ENCODE measurements around the gene ETFB.

ETFB gene

DNA sequence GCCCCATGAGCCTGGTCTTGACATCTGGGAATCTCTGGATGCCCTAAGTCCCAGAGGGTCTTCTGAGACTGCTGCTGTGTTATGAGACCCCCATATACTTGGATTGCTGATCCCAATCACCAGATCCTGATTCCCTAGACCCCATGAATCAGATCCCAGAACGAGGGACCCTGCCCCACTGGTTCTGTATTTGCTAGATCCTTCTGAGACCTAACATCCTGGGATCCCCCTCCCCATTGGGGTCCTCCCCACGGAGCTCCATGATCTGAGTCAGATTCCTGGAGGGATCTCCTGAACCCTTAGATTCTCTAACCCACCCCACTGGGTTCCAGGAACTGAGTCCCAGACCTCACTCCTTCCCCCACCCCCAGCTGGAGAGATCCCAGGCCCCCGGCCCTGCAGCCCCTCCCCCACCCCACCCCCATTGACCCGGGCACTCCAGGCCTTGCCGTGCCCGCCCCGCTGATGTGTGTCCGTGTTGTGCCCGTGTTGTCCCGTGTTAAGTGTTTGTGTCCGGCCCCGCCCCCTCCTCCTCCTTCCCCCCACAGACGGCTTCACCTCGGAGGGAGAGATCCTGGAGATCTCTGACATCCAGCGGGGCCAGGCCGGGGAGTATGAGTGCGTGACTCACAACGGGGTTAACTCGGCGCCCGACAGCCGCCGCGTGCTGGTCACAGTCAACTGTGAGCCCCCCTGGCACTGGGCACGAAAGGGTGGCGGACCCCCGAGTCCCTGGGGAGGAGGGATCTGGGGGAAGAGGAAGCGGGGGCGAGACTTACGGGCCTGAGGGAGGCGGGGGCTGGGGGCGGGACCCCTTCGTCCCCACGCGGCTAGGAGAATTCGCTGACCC lies 39.7 kb downstream of the ETFB start:
- DNase-seq = no peak

DNA sequence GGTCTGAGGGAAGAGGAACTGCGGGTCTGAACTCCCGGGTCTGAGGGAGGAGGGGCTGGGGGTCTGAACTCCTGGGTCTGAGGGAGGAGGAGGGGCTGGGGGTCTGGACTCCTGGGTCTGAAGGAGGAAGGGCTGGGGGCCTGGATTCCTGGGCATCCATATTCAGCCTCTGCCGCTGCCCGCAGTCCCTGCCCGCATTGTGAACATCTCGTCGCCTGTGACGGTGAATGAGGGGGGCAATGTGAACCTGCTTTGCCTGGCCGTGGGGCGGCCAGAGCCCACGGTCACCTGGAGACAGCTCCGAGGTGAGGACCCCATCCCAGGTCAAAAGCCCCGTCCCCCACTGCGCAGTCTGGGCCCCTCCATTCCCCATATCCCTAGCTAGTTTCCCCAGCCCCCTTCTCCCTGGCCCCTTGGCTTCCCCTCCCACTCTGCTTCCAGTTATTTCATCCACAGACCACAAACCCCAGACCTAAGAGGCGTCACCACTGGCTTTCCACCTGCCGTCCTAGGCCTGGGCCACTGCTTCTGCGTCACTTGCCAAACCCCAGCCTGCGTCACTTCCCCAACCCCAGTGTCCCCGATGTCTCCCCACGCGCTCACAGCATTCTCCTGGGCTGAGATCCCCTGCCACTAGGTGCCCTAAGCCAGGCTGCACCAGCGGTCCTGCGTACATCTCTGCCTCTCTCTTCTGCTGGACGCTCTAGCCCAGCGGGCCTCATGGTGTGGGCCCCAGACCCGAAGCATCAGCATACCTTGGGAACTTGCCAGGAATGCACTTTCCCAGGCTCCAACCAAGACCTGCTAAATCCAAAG lies 40.8 kb downstream of the ETFB start:
- DNase-seq = no peak

DNA sequence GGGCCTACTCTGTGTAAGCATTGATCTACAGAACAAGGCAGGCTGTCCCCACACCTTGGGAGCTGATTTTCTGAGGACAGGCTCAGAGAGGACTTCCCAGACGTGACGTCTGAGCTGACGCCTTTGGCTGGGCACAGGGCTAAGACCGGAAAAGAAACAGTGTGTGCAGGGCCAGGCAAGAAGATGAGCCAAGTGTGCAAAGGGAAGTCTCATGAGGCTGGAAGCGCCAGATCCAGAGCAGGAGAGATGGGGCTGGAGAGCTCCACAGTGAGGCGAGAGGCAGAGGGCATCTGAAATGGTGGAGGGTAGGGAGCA lies 42.1 kb downstream of the ETFB start:
- no peak for DNase-seq

DNA sequence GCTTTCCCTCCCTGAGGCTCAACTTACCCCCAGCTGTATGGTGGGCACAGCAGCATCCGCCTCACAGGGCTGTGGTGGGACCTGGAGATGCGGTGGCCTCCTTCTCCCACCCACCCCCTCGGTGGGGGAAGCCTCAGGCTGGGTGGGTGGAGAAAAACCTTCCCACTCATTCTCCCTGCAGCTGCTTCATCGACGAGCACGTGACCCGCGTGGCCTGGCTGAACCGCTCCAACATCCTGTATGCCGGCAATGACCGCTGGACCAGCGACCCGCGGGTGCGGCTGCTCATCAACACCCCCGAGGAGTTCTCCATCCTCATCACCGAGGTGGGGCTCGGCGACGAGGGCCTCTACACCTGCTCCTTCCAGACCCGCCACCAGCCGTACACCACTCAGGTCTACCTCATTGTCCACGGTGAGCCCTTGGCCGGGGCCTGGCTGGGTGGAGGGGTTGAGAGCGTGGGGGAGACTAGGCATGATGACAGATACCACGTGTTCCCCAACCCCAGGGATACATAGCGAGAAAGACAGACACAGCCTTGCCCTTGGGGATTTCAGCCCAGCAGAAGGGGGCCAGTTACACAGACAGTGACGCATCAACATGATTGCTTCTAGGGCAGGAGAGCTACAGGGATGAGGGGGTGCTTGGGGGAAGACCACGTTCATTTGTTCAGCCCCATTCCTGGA lies 42.6 kb downstream of the ETFB start:
- DNase-seq = no peak

DNA sequence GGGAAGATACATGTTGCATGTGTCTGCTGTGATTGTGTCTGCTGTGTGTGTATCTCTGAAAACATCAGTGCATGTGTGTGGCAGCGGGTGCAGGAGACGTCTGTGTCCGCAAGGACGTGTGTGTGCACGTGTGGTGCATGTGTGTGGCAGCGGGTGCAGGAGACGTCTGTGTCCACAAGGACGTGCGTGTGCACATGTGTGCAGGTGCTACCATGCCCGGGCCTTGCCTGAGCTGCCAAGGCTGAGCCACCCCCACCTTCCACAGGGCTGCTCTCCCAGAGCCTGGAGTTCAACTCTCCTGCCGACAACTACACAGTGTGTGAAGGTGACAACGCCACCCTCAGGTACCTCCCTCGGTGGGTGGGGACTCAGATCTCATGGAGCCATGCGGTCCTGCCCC lies 44.4 kb downstream of the ETFB start:
- DNase-seq = no peak

DNA sequence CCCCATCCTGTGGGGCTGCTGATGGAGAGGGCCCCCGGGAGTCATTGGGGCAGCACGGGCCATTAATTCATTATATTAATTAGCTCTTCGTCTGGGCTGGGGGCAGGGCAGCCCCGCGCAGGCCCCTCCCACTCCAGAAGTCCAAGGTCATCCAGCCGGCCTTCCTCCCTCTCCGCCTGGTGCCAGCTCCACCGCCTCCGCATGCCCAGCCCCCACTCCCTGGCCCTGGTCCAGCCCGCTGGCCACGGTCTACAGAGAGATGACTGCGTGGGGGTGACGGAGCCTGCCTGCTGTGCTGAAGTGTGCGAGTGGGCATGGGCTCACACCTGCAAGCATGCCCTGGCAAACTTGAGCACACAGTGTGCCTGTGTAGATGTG lies 45.9 kb downstream of the ETFB start:
- no peak for DNase-seq

DNA sequence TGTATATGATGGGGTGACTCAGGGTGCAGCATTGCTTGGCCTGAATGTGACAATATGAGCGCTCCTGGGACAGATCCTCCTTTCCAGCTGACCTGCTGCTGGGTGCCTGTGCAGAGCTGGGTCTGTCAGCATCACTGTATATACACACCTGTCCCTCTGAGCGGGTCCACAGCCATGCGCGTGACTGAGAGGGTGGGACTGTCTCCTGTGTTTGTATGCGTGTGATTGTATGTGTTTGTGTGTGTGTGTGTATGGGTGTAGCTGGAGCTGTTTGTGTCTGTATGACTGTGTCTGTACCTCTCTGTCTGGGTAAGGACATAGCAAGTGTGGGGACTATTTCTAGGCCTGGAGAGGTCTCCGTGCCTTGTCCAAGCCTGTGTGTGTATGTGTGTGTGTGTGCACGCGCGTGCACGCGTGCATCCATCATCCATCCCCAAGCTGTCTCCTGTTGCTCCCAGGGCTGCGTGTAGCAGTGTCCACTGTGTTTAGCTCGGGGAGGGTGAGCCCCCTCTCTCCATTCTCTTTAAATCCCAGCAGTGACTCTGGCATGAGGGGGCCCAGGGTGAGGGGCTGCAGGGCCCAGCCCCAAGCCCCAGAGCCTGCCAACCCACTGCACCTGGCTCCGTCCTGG lies 46.4 kb downstream of the ETFB start:
- DNase-seq = no peak

DNA sequence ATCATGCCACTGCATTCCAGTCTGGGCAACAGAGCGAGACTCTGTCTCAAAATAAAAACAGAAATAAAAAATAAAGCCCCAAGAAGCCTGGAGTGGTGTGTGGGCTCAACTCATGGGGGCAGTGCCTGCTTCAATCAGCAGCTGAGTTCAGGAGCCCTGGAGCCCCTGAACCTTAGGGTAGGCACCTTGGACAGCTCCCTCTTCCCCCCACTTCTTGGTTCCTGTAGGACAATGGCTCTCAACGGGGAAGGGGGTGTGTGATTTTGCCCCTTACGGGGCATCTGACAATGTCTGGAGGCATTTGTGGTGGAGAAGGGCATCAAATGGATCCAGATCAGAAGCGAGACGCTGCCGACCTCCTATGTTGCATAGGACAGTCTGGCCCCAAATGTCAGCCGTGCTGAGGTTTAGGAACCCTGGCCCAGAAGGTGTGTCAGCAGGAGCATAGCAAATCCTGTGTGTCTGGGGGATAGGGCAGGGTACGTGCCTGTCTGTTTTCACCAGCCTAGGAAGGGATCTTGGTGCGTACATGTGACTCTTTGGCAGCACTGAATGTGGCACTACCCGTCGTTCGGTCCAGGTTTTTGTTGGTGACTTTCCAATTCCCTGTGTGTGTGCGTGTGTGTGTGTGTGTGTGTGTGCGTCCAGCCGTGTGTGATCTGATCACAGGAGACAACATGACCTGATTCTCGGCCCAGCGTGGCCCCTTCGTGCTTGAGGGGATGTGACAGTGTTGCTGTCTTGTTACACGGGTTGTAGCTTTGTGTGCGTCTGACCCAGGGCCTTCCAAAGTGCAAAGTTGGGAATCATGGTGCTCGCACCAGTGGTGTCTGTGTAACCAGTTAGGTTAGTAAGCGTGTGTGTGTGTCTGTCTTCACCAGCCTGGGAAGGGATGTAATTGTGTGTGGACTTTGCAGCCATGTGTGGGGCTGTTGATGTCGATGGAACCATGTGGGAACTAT lies 47.2 kb downstream of the ETFB start:
- DNase-seq = no peak

DNA sequence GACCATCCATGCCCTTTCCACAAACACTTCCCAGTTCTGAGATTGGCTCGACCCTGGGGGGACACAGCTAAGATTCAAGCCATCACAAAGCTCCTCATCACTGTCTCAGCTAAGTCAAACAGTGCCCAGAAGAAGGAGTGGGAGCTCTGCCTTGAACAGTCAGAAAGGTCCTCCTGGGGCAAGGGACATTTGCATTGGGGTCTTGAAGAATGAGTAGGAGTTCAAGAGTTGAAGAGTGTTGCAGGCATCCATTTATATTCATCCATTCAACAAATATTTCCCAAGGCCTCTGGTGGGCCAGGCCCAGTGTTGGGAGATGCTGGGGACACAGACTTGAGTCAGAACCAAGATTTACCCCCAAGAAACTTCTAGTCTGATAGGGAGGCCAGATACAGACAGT lies 48.2 kb downstream of the ETFB start:
- DNase-seq = no peak

DNA sequence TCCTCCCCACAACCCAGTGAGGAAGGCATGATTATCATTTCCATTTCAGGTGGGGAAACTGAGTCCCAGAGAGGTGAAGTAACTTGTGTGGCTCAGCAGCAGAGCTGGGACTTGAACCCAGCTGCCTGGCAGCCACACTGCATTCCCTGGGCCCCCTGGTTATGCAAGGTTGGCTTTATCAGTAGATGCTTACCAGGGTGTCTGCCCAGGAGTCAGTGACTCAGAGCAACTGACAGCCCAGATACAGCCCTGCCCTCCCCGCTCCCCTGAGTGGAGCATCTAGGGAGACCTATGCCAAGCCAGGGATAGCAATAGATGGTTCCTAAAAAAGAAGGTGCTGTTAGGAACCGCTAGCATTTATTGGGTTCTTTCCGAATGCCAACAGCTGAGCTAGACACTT lies 48.8 kb downstream of the ETFB start:
- no peak for DNase-seq

DNA sequence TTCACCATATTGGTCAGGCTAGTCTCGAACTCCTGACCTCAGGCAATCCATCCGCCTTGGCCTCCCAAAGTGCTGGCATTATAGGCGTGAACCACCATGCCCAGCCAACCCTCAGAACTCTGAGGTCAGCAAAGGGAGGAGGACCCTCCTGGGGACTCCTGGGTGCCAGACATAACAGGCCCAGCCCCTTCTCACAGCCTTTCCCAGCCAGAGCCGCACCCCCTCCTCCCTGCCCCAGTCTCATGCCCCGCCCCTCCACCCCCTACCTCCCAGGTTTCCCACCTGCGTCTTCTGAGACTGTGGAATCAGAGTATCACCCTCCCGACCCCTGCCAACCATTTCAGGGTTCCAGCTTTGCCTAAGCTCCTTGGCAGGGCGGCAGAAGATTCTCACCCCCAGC lies 49.5 kb downstream of the ETFB start:
- no peak for DNase-seq

DNA sequence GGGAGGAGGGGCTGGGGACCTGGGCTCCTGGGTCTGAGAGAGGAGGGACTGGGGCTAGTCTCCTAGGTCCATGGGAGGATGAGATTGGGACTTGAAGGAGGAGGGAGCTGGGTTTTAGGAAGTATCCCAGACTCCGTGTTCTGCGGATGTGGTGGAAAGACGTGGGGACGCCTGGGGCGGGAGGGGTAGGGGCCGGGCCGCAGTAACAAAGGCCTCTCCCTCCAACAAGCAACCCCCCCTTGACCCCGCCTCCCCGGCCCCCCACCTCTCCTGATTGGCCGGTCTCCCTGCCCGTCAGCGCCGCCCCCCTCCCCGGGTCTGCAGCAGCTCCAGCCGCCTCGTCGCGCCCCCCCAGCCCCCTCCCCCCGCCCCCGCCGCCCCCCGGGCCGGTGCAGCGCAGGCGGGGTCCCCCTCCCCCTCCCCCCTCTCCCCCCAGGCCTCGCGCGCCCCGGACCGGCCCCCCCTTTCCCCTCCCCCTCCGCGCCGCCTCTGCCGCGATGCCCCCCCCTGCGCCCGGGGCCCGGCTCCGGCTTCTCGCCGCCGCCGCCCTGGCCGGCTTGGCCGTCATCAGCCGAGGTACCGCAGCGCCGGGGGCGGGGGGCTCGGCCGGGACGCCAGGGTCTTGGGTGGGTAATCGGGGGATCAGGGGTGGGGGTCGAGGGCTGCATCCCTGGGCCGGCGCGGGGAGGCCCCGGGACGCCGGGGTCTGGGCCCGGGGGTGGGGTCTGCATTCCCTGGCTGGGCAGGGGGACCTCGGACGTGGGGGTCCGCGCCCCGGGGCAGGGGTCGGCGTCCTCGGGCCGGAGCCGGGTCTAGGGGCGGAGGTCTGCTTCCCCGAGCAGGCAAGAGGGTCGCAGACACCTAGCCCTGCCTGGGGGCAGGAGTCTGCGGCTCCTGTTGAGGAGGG lies 54.6 kb downstream of the ETFB start, which contains the start of gene IGLON5:
Gene IGLON5, plus strand, starts transcription at position 294 of the 907 bp plus-strand sequence. Its CDS starts 204 bp downstream, at position 498.
- DNase-seq = no peak

DNA sequence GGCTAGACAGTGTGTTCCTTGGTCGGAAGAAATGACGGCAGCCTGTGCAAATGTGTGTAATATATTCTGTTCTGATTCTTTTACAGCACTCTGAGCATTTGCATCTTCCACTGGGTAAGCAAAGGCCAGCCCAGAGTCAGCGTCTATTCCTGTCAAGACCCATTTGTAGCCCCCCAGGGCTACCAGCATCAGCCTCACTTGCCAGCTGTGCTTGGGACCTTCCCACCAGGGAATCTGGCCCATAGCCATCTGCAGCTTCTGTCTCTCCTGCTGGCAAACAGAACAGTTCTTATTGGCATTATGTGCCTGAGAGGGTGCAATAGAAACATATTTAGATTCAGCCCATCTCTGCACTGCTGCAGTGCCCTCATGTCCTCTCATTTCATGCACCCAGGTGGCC lies 60.7 kb downstream of the ETFB start:
- no peak for DNase-seq

DNA sequence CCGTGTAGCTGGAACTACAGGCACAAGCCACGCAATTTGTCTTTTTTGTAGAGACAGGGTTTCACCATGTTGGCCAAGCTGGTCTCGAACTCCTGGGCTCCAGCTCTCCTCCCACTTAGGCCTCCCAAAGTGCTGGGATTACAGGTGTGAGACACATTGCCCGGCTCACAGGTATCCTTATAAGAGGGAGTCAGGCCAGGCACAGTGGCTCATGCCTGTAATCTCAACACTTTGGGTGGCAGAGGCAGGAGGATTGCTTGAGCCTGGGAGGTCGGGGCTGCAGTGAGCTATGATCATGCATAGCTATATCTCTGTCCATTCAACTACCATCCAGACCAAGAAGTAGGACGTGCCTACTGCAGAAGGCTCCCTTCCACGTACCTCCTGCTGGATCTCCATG lies 64.9 kb downstream of the ETFB start:
- DNase-seq = no peak

DNA sequence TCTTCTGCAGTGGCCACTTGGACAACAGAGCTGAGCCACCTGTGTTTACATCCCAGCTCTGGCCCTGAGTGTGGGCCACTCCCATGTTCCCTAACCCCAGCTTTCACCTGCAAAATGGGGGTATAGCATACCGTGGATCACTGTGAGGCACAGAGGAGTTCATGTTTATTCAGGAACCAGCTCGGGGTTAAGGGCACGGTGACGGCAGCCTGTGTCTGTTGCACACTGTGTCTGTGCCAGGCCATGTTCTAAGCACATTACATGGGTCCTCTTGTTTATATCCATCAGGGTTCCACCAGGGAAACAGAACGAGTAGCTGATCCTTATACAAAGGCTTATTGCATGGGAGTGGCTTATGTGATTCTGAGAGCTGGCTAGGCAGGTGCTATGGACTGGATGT lies 68.8 kb downstream of the ETFB start:
- no peak for DNase-seq

DNA sequence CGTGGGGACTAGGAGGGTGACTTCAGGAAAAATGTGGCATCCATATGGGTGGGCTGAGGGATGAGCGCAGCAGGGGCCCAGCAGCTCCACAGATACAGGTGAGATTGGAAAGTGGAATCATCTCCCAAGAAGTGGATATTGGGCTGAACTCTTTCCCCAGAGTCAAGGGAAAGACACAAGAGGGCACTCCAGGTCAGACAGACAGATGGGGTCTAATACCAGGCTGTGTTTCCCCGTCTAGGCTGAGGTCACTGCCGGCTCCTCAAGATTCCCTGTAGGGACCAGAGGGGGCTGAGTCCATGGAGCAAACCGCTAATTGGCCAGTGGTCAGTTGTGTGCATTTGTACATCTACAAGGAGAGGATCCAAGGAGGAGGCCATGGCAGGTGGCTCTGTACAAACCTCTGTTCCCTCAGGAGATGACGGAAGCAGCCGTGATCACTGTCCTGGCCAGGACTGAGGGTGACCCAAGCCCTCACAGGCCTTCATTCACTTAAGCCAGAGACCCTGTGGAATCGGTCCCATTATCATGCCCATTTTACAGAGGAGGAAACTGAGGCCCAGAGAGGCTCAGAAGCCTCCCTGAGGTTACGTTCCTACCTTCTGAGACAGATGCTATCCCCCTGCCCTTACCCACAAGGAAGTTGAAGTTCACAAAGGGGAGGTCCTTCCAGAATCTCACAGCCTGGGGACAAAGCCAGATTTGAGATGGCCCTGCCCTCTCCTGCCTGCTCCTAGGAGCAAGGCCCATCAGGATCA lies 69.7 kb downstream of the ETFB start:
- no peak for DNase-seq

DNA sequence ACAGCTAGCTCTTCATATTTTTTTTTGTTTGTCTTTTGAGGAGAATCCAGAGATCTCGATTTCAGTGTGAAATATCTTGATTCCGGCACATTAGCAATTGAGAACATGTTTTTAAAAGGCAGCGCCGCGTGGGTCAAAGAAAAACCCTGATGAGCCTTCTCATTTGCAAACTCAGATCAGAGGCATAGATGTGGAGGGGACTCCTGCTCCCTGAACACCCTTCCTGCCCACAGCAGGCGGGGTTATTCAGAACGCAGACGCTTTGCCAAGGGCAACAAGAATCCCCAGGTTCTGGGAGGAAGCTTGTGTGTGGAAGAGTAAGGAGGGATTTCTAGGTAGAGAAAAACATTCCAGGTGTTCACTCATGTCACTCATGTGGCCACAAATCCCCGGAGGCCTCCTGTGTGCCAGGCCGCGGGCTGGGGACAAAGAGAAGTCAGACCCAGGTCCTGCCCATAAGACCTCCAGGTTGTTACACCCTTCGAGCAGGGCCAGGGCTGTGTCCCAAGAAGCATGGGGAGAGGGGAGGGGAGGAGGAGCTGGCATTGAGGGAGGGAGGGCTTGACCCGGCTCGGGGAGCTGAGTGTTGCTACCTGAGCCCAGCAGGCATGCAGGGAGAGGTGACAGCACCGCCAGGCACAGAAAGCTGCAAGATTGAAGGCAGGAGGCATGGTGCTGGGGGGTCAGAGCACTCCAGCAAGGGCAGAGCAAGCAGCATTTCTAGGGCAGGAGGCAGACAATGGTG lies 70.6 kb downstream of the ETFB start:
- DNase-seq = no peak

All from NK-92 treated with Interleukin-12 subunit alpha and Interleukin-12 subunit beta, amount 100 ng/mL, for 24 hours (cell line).